Effector memory CD4-positive, alpha-beta T cell (primary cell): ENCODE measurements around the gene CLNK.

ENCODE experiments used
- DNase-seq, 3 donors: peaks; one replicate each; pipeline ENCODE4 v3.0.0-alpha.2; 2020
- H3K27ac ChIP-seq: 2 replicates; pipeline ENCODE4 v1.7.0; 2013; ENCODE audit warnings: mild to moderate bottlenecking, low read length, moderate library complexity; ENCODE audit not compliant: insufficient read depth, poor library complexity, severe bottlenecking
- H3K27me3 ChIP-seq: replicated peaks from 2 replicates; pipeline ENCODE4 v1.7.0; 2013; ENCODE audit warnings: mild to moderate bottlenecking, low read length; ENCODE audit not compliant: insufficient read depth, control insufficient read depth, poor library complexity, severe bottlenecking
- H3K36me3 ChIP-seq: 2 replicates; pipeline ENCODE4 v1.7.0; 2013; ENCODE audit warnings: mild to moderate bottlenecking, low read length, moderate library complexity; ENCODE audit not compliant: control insufficient read depth, insufficient read depth
- H3K4me1 ChIP-seq: 2 replicates; pipeline ENCODE4 v1.7.0; 2013; ENCODE audit warnings: low read length, mild to moderate bottlenecking; ENCODE audit not compliant: control insufficient read depth, insufficient read depth, poor library complexity, severe bottlenecking
- H3K4me3 ChIP-seq: 2 replicates; pipeline ENCODE4 v1.7.0; 2013; ENCODE audit warnings: low read length, low read depth, mild to moderate bottlenecking; ENCODE audit not compliant: insufficient read depth, poor library complexity, severe bottlenecking
- H3K9me3 ChIP-seq: 2 replicates; pipeline ENCODE4 v1.7.0; 2013; ENCODE audit warnings: mild to moderate bottlenecking, low read length, moderate library complexity; ENCODE audit not compliant: control insufficient read depth

Gene CLNK

DNA sequence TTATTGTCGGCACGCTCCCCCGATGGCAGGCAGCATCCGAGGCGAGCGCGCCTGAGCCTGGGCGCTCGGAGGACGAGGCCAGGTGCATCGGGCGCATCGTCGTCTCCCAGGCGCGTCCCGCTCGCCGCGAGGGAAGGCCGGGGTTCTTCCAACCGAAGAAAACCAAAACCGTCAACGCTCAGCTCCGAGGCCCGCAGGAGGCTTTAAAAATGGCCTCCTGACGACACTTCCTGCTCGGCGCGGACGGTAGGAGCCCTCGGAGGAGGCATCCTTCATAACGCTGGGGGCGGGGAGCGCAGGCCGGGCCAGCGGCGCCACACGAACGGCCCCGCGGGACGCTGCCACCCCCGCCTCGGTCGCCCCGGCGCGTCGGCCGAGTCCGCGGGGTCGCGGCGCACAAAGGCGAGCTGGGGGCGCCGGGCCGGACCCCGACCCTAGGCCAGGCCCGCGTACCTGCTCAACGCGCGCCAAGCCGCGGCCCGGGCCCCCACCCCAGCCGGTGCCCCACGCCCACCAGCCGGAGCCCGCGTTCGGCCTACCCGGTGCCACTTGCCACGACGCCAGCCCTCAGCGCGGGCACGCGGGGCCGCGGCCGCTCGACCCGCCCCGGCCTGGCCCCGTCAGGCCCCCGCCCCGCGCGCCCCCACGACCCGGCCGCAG lies 227.8 kb downstream of the CLNK start:
- DNase-seq = peak; percentile 31 to 47 (median 37)
- peak overlapping the region; percentile 47 for H3K4me3 ChIP-seq

DNA sequence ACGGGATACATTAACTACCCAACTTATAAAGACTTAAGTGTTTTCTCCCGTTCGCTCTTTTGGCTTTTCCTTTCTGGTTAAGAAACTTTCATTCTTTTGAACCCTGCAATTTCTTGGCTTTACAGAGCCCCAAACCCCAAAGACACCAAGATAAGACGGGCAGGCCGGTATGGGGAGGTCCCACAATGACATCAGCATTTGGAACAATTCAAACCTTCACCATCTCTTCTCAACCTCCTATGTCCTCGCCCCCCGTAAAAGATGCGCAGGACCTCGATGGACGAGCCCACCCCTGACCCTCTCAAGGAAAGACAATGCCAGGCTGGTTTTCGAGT lies 228.3 kb downstream of the CLNK start:
- H3K36me3 ChIP-seq = peaks cover 17% of the 10 kb centered on the region
- peak overlapping the region; percentile 47 for H3K4me3 ChIP-seq
- H3K4me1 ChIP-seq = peaks cover 4% of the 10 kb centered on the region
- H3K27ac ChIP-seq = peak overlapping the region; percentile 56
- no peaks in the 10 kb centered on the region for H3K27me3 ChIP-seq
- H3K9me3 ChIP-seq = no peaks in the 10 kb centered on the region
- no peak for DNase-seq

More for the DNA sequence above, 227.8 kb downstream of the CLNK start:
- H3K9me3 ChIP-seq = no peaks in the 10 kb centered on the region
- H3K27me3 ChIP-seq = peaks cover 3% of the 10 kb centered on the region
- H3K27ac ChIP-seq = peak overlapping the region; percentile 56
- H3K4me1 ChIP-seq = peaks cover 4% of the 10 kb centered on the region
- H3K36me3 ChIP-seq = peaks cover 14% of the 10 kb centered on the region

DNA sequence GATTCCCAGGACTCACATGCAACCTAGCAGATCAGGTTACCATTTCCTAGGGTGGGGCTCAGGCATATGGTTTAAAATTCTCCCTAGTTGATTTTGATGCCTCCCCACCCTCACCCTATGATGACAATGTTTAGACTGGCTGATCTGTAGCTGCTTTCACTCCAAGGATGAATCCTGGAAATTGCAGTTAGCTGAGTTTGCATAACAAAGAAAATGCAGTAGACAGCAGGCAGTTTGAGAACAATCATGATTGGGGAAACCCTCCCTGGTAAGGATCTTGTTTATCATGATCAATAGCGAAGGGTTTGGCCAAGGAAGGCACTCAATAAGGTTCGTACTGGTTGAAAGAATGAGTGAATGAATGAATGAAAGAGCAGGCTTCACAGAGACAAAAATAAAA lies 229.4 kb downstream of the CLNK start:
- DNase-seq = no peak
- Histone ChIP-seq H3K4me1 (no peaks in the 10 kb centered on the region), H3K4me3 (no peak overlapping the region), H3K36me3 (peaks cover 17% of the 10 kb centered on the region), H3K27me3 (no peaks in the 10 kb centered on the region), H3K27ac (no peak overlapping the region), H3K9me3 (no peaks in the 10 kb centered on the region)

DNA sequence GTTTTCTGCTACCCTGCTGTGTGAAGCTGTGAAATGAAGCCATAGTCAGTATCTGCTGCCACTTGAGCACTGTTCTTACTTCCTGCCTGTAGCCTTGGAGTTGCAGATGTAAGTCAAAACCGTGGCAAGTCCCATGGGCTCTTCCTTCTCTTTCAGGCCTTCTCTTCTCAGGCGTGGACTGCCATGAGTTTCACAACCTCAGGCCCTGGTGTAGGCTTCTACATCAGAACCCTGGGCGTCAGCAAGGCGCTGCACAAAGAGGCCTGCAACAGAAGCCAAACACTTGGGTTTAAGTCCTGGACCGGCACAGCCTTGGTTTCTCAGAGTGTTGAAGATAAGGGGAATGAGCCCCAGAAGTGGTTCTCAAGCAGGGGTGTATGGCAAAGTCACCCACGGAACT lies 229.8 kb downstream of the CLNK start:
- Histone ChIP-seq H3K27me3 (no peaks in the 10 kb centered on the region), H3K27ac (no peak overlapping the region), H3K9me3 (no peaks in the 10 kb centered on the region), H3K36me3 (peaks cover 17% of the 10 kb centered on the region), H3K4me1 (no peaks in the 10 kb centered on the region), H3K4me3 (no peak overlapping the region)
- no peak for DNase-seq

DNA sequence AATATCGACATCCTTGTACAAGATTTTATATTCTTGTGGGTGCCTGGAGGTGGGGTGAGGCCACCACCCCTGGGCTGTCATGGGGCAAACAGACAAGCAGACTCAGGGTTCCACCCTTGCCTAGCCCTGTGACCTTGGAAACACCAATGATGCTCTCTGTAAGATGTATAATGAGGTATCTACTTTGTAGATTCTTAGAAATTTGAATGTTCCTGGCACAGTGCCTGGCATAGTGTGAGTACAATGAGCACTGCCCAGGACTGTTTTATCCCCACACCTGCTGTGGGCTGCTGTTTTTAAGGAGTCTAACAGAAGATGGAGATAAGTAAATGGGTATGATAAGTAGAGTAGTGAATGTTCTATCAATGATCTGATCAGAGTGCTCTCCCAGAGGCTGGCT lies 230.4 kb downstream of the CLNK start:
- Histone ChIP-seq H3K36me3 (peaks cover 17% of the 10 kb centered on the region), H3K9me3 (no peaks in the 10 kb centered on the region), H3K27ac (no peak overlapping the region), H3K4me1 (no peaks in the 10 kb centered on the region), H3K27me3 (no peaks in the 10 kb centered on the region), H3K4me3 (no peak overlapping the region)
- DNase-seq = no peak

DNA sequence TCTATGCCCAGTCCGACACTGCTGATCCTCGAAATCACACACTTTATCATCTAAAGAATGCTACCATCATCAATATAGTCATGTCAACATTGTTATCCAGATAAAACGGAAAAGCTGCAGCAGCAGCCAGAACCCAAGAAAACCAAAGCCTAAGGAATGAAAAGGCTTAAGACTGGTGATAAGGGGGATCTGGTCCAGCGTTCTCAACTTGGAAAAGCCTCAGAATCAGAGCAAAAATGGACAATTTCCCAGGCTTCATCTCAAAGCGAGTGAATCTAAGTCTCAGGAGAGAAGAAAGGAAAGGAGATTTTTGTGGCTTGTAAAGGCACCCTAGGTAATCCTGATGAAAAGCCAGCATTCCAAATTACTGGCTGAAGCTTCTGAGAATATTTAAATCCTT lies 235.6 kb downstream of the CLNK start:
- H3K9me3 ChIP-seq = no peaks in the 10 kb centered on the region

DNA sequence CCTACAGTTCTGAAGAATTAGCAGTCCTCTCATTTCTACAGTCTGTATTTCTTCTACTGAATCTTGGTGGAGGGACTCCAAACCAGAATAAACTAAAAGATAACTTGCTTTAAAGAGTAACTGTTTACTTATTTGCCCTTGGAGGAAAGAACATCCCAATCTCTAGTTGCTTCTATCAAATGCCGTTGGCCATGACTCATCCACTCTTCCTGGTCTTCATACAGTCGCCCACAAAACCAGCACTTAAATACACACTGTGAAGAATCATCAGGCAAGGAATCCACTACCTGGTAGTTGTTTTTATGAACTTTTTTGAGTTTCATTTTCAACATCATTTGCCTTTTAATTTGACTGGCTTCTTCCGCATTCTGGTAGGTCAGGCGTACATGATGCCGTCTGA lies 241.6 kb downstream of the CLNK start:
- no peak for DNase-seq
- H3K4me3 ChIP-seq = no peak overlapping the region
- peaks cover 14% of the 10 kb centered on the region for H3K36me3 ChIP-seq
- H3K27ac ChIP-seq = no peak overlapping the region
- peaks cover 12% of the 10 kb centered on the region for H3K9me3 ChIP-seq
- H3K27me3 ChIP-seq = no peaks in the 10 kb centered on the region
- no peaks in the 10 kb centered on the region for H3K4me1 ChIP-seq

More for the DNA sequence above, 235.6 kb downstream of the CLNK start:
- no peaks in the 10 kb centered on the region for H3K27me3 ChIP-seq
- no peak overlapping the region for H3K27ac ChIP-seq
- H3K4me3 ChIP-seq = no peak overlapping the region
- H3K4me1 ChIP-seq = no peaks in the 10 kb centered on the region
- H3K36me3 ChIP-seq = peaks cover 24% of the 10 kb centered on the region
- DNase-seq = no peak

DNA sequence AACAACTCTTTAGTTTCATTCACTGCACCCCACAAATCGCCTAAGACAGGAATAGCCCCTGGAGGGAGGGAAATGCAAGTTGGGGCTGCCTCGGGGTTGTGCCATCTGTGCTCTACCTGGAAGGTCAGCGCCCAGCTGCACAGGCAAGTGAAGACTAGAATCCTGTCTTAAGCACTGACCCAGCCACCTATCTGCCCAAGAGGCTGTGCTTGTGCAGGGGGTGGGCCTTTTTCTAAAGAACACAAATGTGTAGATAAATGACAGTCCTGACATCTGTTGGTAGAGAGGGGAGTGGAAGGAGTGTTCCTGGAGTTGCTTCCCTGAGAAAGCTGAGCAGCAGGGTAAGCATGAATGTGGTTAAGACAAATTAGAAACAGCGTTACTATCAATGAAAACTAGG lies 243.1 kb downstream of the CLNK start:
- no peak for DNase-seq
- no peak overlapping the region for H3K4me3 ChIP-seq
- H3K36me3 ChIP-seq = peaks cover 9% of the 10 kb centered on the region
- no peak overlapping the region for H3K27ac ChIP-seq
- H3K4me1 ChIP-seq = no peaks in the 10 kb centered on the region
- no peaks in the 10 kb centered on the region for H3K27me3 ChIP-seq
- peaks cover 12% of the 10 kb centered on the region for H3K9me3 ChIP-seq

DNA sequence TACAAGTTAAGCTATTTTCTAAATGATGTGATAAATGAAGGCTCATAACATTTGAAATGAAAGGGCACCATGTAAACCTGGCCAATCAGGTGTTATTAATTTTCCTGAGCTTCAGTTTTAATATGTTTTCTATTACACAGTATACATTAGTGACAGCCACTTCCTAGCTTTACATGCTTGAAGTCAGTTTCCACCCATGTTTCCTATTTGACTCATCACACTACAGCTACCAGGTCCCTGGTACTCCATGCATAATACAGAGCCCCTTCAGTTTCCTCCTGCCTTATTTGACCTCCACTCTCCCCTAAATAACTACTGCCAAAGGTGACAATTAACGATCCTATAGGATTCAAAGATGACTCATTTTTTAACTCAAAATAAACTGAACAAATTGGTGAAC lies 245.6 kb downstream of the CLNK start:
- Histone ChIP-seq H3K27me3 (no peaks in the 10 kb centered on the region), H3K4me1 (no peaks in the 10 kb centered on the region), H3K9me3 (peaks cover 11% of the 10 kb centered on the region), H3K36me3 (no peaks in the 10 kb centered on the region), H3K27ac (no peak overlapping the region), H3K4me3 (no peak overlapping the region)
- DNase-seq = no peak

DNA sequence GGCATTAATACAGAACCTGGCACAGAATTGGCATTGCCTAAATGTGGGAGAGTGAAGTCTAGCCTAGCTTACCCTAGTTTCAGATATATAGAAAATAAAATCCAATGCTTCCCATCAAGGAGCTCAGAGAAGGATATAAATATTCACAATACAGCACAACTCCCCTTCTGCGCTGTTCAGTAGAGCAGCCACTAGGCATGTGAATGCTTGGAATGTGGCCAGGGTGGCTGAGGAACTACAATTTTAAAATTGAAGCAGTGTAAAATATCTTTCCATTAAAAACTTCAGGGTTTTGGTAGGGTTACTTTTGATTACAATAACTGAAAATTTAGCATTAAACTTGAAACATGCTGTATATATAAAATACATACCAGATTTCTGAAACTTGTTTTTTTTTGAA lies 246.8 kb downstream of the CLNK start:
- Histone ChIP-seq H3K4me1 (no peaks in the 10 kb centered on the region), H3K4me3 (no peak overlapping the region), H3K36me3 (no peaks in the 10 kb centered on the region), H3K27ac (no peak overlapping the region), H3K9me3 (peaks cover 2% of the 10 kb centered on the region), H3K27me3 (no peaks in the 10 kb centered on the region)
- no peak for DNase-seq
